Retinal pigment epithelial cell (primary cell): ENCODE results near the gene INKA1.

Experiments used
- DNase-seq: peaks from one replicate; pipeline ENCODE4 v3.0.0-alpha.2; 2010; ENCODE audit warnings: low read depth
- H3K4me3 ChIP-seq: 2 replicates; pipeline ENCODE4 v1.5.1; 2011; ENCODE audit warnings: mild to moderate bottlenecking, low read length, control low read depth, moderate library complexity
- CTCF ChIP-seq: conservative IDR thresholded peaks from 2 replicates; pipeline ENCODE4 v1.5.1; 2011; ENCODE audit warnings: low read depth, low read length, control low read depth, inconsistent platforms

Gene INKA1

GRCh38 chr3:49794431-49794830 is 8.6 kb upstream of the INKA1 start:
- no peak overlapping the region for H3K4me3 ChIP-seq
- TF ChIP-seq CTCF, result no peak
- no peak for DNase-seq

GRCh38 chr3:49794926-49795905 is 7.8 kb upstream of the INKA1 start:
- no peak for DNase-seq
- H3K4me3 ChIP-seq, result no peak overlapping the region
- TF ChIP-seq CTCF, result no peak

- DNase-seq, result no peak
- TF ChIP-seq CTCF, result no peak
- H3K4me3 ChIP-seq, result no peak overlapping the region
Observed at GRCh38 chr3:49799105-49799504, 4.0 kb upstream of the INKA1 start.

- TF ChIP-seq CTCF, result no peak
- DNase-seq, result no peak
- no peak within 1 kb of the TSS for H3K4me3 ChIP-seq
Observed at GRCh38 chr3:49799761-49800160, 3.3 kb upstream of the INKA1 start, which contains the start of gene CDHR4. Gene CDHR4 (minus strand): TSS chr3:49799873. CDS start chr3:49799812, 61 bp downstream.

- no peak for TF ChIP-seq CTCF
- no peak overlapping the region for H3K4me3 ChIP-seq
- DNase-seq, result no peak
Observed at GRCh38 chr3:49801160-49801559, 1.9 kb upstream of the INKA1 start.

GRCh38 chr3:49803465-49804140 is 542 bp downstream of the INKA1 start:
- no peak for TF ChIP-seq CTCF
- DNase-seq, result no peak

More at GRCh38 chr3:49803465-49804140, 542 bp downstream of the INKA1 start:
- H3K4me3 ChIP-seq, result peak overlapping the region; percentile 80
